Measurements from ENCODE around the gene TP53I13.

The TP53I13 gene

DNA sequence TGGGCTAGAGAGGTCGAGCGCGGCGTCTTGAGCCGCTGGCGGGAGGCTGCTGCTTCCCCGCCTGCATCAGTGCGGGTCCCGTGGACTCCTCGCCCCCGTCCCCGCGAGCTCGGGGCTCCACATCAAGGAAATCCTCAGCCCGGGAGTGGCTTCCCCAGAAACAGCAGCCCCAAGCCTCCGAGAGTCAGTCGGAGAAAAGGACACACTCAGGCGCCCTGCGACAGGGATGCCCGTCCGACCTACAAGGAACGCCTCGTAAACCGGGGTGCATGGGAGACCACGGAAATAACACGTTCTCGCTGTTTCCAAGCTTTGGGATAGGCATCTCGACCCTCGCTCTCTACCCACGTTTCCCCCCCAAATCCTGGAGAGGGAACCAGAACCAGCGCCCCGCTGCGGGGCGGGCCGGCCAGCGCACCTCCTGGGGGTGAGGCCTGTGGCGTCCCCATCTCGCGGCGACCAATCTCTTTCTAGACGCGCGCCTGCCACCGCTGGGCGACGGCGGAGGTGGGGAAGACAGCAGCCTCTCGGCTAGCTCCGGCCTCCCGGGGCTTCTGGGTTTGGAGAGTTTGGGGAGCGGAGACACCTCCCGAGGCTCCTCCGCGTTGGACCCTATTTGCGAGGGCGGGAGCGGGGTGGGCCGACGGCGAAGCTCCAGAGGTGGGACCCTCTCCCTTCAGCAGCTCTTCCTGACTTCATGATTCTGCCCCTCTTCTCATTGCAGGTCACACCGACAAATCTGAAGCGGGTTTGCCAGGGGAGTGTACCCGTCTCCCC, 759 bp upstream of the TP53I13 start:
- peak; percentile 62 for DNase-seq (ENCODE audit: low read depth)

DNA sequence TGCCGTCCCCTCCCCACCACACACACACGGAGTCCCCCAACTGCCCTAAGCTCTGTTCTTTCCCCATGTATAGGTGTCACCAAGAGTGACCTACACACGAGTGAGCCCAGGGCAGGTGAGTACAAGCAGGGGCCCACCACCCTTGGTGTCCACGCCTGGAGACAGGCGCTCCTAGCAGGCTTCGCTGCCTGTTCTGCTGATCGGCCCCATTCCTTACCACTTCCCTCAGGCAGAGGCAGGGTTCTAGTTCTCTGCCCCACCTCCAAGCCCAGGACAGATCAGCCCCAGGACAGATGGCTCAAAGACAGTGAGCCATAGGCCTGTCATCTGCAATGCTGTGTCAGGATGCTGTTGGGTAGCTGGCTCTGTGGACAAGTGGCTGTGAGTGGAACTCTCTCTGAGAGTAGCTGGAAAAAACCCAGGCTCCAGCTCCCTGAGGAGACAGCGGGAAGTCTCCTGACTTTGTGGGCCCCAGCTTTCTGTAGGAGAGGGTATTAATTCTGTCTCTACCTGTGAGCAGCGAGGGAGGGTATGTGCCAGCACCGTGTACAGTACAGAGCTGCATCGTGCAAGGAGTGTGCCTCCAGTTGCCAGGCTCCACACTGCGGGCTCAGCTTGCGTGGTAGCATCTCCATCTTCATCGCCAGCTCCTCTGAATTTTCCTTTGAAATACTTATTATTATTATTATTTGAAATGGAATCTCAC, 897 bp downstream of the TP53I13 start:
- no peak for DNase-seq (ENCODE audit: low read depth)

DNA sequence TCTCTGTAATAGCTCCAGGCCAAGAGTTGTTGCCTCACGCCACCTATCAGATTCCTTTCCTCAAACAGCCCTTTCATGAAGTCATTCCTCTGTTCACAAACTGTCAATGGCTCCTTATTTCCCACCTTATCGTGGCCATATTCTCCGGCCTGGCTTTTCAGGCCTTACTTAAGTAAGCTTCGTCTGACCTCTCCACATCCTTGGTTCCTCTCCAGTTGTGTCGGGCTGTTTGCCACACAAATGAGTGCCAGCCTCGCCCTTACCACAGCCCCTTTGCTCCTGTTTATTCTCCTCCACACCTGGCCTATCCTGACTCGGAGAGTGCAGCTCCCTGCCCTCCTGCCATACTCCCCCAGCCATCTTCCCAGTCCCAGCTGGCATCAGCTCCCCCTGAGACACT, 2.0 kb downstream of the TP53I13 start:
- no peak for DNase-seq (ENCODE audit: low read depth)

DNA sequence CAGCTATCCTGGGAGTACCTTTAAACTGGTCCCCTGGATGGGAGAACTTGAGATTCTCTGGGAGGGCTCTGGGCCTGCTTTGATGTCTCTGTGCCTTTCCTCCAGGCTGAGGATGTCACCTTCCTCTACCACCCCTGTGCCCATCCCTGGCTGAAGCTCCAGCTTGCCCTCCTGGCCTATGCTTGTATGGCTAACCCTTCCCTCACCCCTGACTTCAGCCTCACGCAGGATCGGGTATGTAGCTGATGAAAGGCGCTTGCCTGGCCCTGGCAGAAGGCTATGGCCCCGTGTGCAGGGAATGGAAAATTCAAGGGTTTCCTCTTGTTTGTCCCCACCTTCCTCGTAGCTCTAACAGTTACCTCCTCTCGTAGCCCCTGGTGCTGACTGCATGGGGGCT, 3.0 kb downstream of the TP53I13 start:
- DNase-seq (ENCODE audit: low read depth), result no peak

DNA sequence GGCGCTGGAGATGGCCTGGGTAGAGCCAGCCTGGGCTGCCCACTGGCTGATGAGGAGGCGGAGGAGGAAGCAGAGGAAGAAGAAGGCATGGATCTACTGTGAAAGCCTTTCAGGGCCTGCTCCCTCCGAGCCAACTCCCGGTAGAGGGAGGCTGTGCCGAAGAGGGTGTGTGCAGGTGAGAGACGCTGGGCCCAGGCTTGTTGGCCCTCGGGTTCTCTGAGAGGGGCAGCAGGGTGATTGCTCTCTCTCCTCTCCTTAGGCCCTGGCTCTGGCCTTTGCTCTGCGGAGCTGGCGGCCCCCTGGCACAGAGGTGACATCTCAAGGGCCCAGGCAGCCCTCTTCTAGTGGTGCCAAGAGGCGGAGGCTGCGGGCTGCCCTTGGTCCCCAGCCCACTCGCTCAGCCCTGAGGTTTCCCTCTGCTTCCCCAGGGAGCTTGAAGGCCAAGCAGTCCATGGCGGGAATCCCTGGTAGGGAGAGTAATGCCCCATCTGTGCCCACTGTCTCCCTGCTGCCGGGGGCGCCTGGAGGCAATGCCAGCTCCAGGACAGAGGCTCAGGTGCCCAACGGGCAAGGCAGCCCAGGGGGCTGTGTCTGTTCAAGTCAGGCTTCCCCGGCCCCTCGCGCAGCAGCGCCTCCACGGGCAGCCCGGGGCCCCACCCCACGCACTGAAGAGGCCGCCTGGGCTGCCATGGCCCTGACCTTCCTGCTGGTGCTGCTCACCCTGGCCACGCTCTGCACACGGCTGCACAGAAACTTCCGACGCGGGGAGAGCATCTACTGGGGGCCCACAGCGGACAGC, 3.6 kb downstream of the TP53I13 start:
- DNase-seq (ENCODE audit: low read depth), result no peak

DNA sequence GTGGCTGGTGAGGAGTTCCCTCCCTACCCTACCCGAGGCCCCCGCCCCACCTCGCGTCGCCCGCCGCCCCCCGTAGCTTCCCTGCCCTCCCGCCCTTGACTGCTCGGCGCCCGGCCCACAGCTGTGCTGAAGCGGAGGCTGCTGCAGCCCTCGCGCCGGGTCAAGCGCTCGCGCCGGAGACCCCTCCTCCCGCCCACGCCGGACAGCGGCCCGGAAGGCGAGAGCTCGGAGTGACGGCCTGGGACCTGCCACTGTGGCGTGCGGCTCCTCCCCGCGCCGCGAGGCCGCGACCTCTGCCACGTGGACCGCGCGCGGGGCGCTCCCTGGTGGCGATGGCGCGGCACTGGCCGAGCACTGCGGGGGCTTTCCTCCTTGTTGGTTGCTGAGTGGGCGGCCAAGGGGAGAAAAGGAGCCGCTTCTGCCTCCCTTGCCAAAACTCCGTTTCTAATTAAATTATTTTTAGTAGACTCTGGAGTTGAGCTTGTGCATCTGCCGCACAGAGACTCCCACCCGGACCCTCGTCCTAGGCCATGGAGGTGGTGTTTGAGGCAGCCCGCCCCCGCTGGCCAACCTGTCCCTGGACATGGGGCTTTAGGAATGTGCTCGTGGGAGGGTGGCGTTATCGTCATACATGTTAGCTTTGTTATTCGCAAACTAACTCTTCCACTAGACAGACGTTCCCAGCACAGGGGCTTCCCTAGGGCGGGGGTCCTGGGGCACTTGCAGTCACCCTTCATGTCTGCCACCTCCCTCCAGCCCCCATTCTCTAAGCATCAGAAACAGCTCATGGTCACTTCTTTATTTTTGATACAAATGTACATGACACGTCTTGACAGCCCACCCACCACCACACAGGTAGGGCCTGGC, 4.4 kb downstream of the TP53I13 start:
- no peak for DNase-seq (ENCODE audit: low read depth)

DNA sequence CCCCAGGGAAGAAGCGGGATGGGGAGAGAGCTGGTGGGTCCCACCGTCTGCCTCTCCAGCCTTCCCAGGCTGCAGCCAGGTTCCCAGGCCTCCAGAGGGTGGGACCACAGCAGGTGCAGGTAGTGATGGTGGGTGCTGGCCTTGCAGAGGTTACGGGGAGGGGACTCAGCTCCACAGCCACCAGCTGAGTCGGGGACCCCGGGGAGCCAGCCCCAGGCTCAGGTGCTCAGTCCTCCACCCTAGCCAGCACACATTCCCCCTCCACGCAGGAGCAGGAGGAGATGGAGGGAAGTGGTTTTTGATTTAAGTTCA, 5.0 kb downstream of the TP53I13 start:
- DNase-seq (ENCODE audit: low read depth), result no peak

DNA sequence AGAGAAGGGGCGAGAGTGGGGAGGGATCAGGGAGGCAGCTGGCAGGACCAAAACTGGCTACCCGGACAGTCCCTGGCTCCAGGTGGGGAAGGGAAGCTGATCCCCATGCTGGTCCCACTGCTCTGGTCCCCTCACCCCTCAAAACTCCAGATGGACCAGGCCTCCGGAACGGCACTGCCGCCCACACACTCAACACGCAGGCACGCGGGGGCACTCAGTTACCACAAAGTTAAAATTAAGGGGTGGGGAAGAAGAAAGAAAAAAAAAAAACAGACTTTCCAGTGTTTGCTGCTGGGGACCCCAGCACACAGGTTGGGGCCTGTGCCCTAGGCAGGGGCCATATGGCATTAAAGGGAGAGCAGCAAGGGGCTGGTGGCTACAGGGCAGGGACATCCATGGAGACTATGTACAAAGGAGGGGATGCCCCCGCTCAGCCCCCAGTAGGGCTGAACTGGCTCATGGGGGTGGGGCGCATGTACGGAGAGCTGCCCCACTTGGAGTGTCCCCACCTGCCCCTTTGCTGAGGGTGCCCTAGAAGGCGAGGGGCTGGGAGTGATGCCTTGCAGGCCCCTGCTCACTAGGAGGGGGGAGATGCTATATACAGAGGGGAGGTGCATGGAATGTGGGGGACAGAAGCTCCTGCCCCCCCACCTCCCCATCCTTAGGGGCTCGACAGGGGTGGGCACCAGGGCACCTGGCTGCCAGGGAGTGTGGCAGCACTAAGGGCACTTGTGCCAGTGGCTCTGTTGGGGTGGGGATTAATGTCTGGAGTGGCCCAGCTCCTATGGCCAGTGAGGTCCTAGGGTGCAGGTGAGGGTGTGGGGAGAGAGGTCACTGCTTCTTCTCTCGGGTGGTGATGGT, 5.6 kb downstream of the TP53I13 start:
- DNase-seq (ENCODE audit: low read depth), result no peak

DNA sequence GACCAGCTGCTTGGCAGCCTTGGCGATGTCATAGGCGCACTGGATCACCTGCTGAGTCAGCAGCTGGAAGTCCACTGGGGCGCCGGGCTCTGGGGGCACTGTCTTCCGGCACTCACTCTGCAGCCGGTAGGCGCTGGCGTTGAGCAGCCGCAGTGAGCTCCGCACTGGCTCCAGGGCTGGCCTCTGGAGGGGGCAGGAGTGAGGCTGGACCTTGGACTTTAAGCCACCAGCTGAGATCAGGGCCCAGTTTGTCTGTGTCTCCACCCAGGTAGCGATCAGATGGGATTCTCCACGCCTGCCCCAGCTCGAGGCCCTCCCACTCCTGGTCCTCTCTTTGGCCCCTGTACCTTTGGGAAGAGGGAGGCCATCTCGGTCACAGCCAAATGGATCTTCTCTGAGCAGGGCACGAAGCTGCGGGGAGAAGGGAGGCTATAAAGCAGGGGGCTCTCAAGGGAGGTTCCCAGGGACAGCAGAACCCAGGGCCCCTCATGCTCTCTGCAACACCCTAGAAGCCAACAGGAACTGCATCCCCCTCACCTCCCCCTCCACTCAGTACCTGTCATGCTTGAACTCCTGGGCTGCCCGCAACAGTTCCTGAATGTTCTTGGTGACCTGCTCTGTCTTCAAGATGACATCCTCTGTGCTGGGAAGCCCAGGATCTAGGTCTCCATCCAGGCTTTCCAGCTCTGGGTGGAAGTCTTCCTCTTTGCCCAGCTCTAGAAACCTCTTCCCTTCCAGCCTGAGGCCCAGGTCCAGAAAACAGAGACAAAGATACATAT, 6.4 kb downstream of the TP53I13 start:
- no peak for DNase-seq (ENCODE audit: low read depth)

DNA sequence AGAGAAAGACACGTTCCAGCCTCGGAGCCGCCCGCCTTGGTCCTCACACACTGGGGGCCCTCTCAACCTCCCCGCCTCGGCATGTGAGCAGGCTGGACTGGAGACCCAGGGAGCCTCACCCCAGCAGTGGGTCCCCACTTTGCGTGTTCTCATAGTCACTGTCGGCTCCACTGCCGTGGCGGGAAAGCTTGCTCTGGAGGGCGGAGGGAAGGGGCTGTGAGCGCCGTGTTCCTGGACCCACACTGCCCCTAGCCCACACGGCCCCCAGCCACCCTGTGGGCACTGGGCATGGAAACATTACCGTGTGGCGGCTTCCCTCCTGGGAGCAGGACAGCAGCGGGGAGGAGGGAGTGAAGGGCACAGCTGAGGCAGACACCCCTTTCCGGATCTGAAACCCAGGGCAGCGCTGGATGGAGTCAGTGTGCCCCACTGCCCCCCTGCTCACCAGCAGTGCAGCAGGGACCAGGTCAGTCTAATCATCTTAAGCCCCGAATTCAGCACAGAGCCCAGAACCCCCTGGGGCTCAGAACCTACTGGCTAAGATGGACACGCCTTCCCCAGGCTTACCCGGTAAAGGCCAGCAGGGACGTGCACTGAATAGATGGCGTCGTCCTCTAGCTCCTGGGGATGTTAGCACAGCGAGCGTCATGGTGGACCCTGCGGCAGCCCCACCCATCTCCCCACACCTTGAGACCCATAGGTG, 7.2 kb downstream of the TP53I13 start:
- DNase-seq (ENCODE audit: low read depth), result no peak

DNA sequence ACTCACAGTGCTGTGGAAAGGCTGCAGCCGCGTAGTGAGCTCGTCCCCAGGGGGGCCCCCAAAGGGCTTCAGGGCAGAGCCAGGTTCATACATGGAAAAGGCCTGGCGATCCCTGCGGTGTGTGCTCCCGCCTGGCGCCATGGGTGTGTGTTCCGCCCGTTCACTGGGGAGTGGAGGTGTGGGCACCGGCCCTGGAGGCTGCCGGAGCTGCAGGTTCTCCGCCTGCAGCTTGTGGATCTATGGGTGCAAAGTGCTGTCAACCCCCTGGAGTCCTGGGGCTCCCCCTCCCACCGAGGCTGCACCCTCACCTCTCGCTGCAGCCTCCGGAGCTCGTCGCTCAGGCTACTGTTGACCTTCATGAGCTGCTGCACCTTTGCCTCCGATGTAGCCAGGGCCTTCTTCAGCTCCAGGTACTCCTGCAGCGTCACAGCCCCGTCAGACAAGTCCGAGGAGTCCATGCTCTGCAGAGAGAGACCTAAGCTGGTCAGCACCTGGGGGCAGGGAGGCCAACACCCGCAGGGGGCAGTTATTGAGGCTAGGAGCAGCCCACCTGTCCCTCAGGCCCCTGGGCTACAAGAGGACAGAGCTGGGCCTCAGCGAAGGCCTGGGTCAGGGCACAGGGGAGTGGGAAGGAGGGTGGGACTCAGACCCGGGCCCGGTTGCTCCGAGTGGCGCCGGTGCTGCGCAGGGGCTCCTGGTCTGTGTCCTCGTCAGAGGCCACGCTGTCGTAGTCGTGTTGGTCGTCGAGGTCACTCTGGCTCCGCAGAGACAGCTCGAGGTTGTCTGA, 7.9 kb downstream of the TP53I13 start:
- DNase-seq (ENCODE audit: low read depth), result no peak

DNA sequence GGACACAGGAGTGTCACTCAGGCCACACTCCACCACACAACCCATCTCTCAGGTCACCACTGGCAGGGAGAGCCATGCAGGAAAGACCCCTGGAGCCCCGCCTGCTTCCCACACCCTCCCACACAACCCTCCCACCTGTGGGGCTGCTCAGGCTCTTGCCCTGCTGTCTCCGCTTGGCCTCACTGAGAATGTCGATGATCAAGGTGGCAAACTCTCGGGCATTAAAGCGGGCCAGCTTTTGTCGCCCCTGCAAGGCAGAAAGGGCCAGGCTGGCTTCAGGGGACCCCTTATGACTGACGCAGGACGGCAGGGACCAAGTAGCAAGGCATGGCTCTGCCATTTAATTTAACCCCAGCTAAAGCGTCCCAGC, 8.5 kb downstream of the TP53I13 start:
- DNase-seq (ENCODE audit: low read depth), result no peak

DNA sequence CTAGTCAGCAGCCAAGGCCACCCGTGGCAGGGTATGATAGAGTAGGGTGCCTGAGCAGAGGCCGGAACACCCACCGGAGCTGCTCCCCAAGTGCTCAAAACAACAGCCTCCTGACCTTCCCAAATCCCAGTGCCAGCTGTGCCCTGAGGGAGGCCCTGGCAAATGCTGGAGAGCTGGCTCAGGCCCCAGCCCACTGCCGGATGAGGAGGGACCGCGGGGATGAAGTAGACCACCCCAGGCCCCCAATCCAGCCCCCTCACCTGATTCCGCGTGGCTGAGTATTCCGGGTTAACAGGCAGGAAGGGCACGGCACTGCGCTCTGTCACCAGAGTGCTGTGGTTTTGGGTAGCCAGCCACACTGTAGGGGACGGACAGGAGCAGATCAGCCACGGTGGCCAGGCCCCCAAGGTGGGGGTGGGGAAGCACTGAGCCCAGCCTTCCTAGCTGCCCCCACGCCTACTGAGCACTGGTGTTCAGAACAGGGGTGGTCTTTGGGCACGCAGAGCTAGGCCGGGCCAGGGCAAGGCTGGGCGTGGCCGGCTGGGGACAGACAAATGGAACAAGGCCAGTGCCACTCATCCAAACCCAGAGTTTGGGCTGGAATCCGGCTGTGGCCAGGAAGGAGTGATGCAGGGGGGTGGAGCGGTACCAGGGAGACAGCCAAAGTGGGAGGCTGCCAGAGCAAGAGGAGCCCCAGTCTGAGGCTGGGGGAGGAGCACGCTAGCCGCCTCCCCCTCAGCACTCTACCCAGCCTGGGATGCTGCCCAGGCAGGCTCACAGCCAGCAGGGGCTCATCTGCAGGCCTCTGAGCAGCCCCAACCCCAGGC, 9.1 kb downstream of the TP53I13 start:
- DNase-seq (ENCODE audit: low read depth), result no peak

DNA sequence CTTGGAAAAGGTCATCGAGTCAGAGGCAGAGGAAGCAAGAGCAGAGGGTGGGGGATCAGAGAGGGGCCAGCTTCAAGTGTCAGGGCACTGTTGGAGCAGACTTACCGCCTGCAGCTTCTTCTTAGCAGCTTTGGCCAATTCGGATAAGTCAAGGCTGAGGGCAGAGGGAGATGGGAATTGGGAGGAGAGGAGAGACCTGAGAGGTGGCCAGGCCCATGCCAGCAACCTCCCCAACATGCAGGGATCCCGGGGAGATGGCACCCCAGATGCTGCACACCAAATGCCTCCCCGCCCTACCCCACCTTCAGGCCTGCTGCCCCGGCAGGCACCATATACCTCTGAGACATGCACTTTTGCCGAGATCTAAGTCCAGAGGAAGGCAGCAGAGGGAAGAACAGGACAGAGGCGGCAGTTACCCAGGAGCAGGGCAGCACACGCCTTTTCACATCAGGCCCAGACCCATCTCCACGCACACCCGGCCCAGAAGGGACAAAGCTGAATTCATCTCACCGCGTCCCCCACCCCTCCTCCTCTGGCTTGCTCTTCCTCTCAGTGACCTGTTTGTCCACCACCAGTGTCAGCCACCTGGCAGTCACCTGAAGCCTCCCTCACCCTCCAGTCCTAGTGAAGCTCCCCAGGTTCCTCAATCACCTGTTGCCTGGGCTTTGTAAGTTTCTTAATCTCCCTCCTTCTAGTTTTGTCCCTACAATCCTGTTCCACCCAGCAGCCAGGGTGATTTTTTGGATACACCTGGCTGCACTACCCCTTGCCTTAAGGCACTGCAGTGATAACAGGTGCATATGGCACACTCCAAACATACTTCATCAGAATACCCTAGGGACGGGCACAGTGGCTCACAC, 10.4 kb downstream of the TP53I13 start:
- DNase-seq (ENCODE audit: low read depth), result no peak

DNA sequence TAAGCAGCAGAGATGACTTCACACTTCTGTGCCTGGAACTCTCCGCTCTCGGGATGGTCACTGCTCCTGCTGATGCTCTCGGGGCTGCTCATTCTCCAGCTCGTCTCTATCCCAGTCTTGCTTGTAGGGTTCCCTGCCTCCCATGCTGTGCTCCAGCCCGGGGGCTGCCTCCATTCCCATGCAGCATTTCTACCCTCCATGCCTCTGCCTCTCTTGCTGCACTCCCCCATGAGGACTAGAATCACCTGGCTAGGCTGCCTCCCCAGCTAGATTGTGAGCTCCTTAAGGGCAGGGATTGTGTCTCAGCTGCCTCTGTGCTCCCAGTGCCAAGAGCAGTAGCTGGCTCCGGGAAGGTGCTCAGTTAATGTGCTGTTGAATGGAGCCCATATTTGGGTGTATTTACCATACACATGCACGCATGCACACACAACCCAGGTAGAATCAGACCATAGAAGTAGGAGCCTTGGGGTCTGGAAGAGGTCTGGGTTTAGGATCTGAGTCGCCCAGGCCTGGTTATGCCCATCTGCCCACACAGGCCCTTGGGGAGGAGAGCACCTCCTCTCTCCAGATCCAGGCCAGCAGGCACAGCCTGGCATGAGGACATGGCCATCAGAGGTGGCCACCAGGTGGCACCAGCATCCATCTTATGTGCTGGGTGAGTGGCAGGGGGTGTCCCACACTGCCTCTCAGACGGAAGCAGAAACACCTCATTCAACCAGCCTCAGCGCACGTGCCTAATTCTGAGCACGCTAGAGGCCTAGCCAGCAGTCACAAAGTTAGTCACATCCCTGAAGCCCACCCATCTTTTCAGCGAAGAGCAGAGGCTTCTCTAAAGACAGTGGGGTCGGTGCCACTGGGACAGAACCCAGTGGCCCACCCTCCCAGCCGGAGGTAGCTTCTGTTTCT, 11.6 kb downstream of the TP53I13 start:
- peak; percentile 82 for DNase-seq (ENCODE audit: low read depth)

Data from stimulated activated CD8-positive, alpha-beta memory T cell treated with anti-CD3 and anti-CD28 coated beads, Interleukin-4, amount 100 ng/mL, for 24 hours (primary cell).